Measurements from ENCODE around the gene A2M.

Gene A2M

GRCh38 chr12:9149372-9149771 is 33.7 kb upstream of the A2M start:
- H4K20me1 ChIP-seq (ENCODE audit: low read depth, low read length): no peaks in the 10 kb centered on the region
- H3K27me3 ChIP-seq (ENCODE audit: low read length): no peaks in the 10 kb centered on the region
- no peaks in the 10 kb centered on the region for H3K9me2 ChIP-seq (replicated peaks; ENCODE audit: insufficient read depth, low read length)
- no peak overlapping the region for H3K4me3 ChIP-seq (ENCODE audit: insufficient read depth, low read length, poor library complexity, severe bottlenecking)
- H3K9ac ChIP-seq (ENCODE audit: low read length): no peak overlapping the region
- H3K79me2 ChIP-seq (ENCODE audit: insufficient read depth, low read length): no peaks in the 10 kb centered on the region
- H3K4me2 ChIP-seq (ENCODE audit: low read depth, low read length, poor library complexity, severe bottlenecking): no peak overlapping the region
- no peaks in the 10 kb centered on the region for H3F3A ChIP-seq (ENCODE audit: insufficient read depth)
- no peaks in the 10 kb centered on the region for H3K36me3 ChIP-seq (ENCODE audit: low read length)
- no peaks in the 10 kb centered on the region for H3K9me3 ChIP-seq (ENCODE audit: insufficient read depth, low read length)
- TF ChIP-seq CTCF (IDR thresholded peaks at IDR 0.05; ENCODE audit: insufficient read depth, low read length, poor library complexity, severe bottlenecking): no peak
- TF ChIP-seq EZH2phosphoT487 (conservative IDR thresholded peaks at IDR 0.05; ENCODE audit: low read length): no peak
- no peak overlapping the region for H3K27ac ChIP-seq (ENCODE audit: low read depth, low read length)
- no peak overlapping the region for H2AFZ ChIP-seq (ENCODE audit: low read depth, low read length, severe bottlenecking)

- TF ChIP-seq CTCF (IDR thresholded peaks at IDR 0.05; ENCODE audit: insufficient read depth, low read length, poor library complexity, severe bottlenecking): no peak
- no peak for TF ChIP-seq EZH2phosphoT487 (conservative IDR thresholded peaks at IDR 0.05; ENCODE audit: low read length)
- no peaks in the 10 kb centered on the region for H3K27me3 ChIP-seq (ENCODE audit: low read length)
- H2AFZ ChIP-seq (ENCODE audit: low read depth, low read length, severe bottlenecking): no peak overlapping the region
- H3K4me2 ChIP-seq (ENCODE audit: low read depth, low read length, poor library complexity, severe bottlenecking): no peak overlapping the region
- no peak overlapping the region for H3K27ac ChIP-seq (ENCODE audit: low read depth, low read length)
- H4K20me1 ChIP-seq (ENCODE audit: low read depth, low read length): no peaks in the 10 kb centered on the region
- no peak overlapping the region for H3K9ac ChIP-seq (ENCODE audit: low read length)
- no peaks in the 10 kb centered on the region for H3K36me3 ChIP-seq (ENCODE audit: low read length)
- no peaks in the 10 kb centered on the region for H3K79me2 ChIP-seq (ENCODE audit: insufficient read depth, low read length)
- H3F3A ChIP-seq (ENCODE audit: insufficient read depth): no peaks in the 10 kb centered on the region
- no peak overlapping the region for H3K4me3 ChIP-seq (ENCODE audit: insufficient read depth, low read length, poor library complexity, severe bottlenecking)
- H3K9me3 ChIP-seq (ENCODE audit: insufficient read depth, low read length): no peaks in the 10 kb centered on the region
- H3K9me2 ChIP-seq (replicated peaks; ENCODE audit: insufficient read depth, low read length): no peaks in the 10 kb centered on the region
These were observed 33.2 kb upstream of the A2M start for GRCh38 chr12:9148926-9149325.

- Histone ChIP-seq H3K4me3 (ENCODE audit: insufficient read depth, low read length, poor library complexity, severe bottlenecking) (no peak overlapping the region), H3F3A (ENCODE audit: insufficient read depth) (no peaks in the 10 kb centered on the region), H3K9me3 (ENCODE audit: insufficient read depth, low read length) (no peaks in the 10 kb centered on the region), H4K20me1 (ENCODE audit: low read depth, low read length) (no peaks in the 10 kb centered on the region), H3K36me3 (ENCODE audit: low read length) (no peaks in the 10 kb centered on the region), H3K9ac (ENCODE audit: low read length) (no peak overlapping the region), H3K4me2 (ENCODE audit: low read depth, low read length, poor library complexity, severe bottlenecking) (no peak overlapping the region), H3K79me2 (ENCODE audit: insufficient read depth, low read length) (no peaks in the 10 kb centered on the region), H3K27me3 (ENCODE audit: low read length) (no peaks in the 10 kb centered on the region), H3K27ac (ENCODE audit: low read depth, low read length) (no peak overlapping the region), H2AFZ (ENCODE audit: low read depth, low read length, severe bottlenecking) (no peak overlapping the region), H3K9me2 (replicated peaks; ENCODE audit: insufficient read depth, low read length) (no peaks in the 10 kb centered on the region)
- TF ChIP-seq EZH2phosphoT487 (conservative IDR thresholded peaks at IDR 0.05; ENCODE audit: low read length): no peak
- no peak for TF ChIP-seq CTCF (IDR thresholded peaks at IDR 0.05; ENCODE audit: insufficient read depth, low read length, poor library complexity, severe bottlenecking)
These were observed 31.7 kb upstream of the A2M start for GRCh38 chr12:9147461-9147860.

GRCh38 chr12:9144730-9145106 is 29.0 kb upstream of the A2M start:
- Histone ChIP-seq H3K4me2 (ENCODE audit: low read depth, low read length, poor library complexity, severe bottlenecking) (no peak overlapping the region), H3K9me3 (ENCODE audit: insufficient read depth, low read length) (no peaks in the 10 kb centered on the region), H3K27me3 (ENCODE audit: low read length) (no peaks in the 10 kb centered on the region), H3K4me3 (ENCODE audit: insufficient read depth, low read length, poor library complexity, severe bottlenecking) (no peak overlapping the region), H3K36me3 (ENCODE audit: low read length) (no peaks in the 10 kb centered on the region), H3K9me2 (replicated peaks; ENCODE audit: insufficient read depth, low read length) (no peaks in the 10 kb centered on the region), H2AFZ (ENCODE audit: low read depth, low read length, severe bottlenecking) (no peak overlapping the region), H3F3A (ENCODE audit: insufficient read depth) (no peaks in the 10 kb centered on the region), H3K9ac (ENCODE audit: low read length) (no peak overlapping the region), H3K79me2 (ENCODE audit: insufficient read depth, low read length) (no peaks in the 10 kb centered on the region), H4K20me1 (ENCODE audit: low read depth, low read length) (no peaks in the 10 kb centered on the region), H3K27ac (ENCODE audit: low read depth, low read length) (no peak overlapping the region)
- no peak for TF ChIP-seq EZH2phosphoT487 (conservative IDR thresholded peaks at IDR 0.05; ENCODE audit: low read length)
- TF ChIP-seq CTCF (IDR thresholded peaks at IDR 0.05; ENCODE audit: insufficient read depth, low read length, poor library complexity, severe bottlenecking): no peak

Measured in SU-DHL-6 (cell line).